GM19395 (cell line): ENCODE data around the gene CCAR1.
"Not testable (repeated sequence)": the region's sequence is repeated elsewhere in the genome, so short reads cannot be mapped to it uniquely, and the experiment has no call there.

Experiments used
- ATAC-seq: cut with Tn5 transposase; IDR thresholded peaks from one replicate; pipeline ENCODE4 v1.9.1; 2021; ENCODE audit warnings: mild to moderate bottlenecking, moderate library complexity; ENCODE audit not compliant: unreplicated experiment

The CCAR1 gene, protein sequence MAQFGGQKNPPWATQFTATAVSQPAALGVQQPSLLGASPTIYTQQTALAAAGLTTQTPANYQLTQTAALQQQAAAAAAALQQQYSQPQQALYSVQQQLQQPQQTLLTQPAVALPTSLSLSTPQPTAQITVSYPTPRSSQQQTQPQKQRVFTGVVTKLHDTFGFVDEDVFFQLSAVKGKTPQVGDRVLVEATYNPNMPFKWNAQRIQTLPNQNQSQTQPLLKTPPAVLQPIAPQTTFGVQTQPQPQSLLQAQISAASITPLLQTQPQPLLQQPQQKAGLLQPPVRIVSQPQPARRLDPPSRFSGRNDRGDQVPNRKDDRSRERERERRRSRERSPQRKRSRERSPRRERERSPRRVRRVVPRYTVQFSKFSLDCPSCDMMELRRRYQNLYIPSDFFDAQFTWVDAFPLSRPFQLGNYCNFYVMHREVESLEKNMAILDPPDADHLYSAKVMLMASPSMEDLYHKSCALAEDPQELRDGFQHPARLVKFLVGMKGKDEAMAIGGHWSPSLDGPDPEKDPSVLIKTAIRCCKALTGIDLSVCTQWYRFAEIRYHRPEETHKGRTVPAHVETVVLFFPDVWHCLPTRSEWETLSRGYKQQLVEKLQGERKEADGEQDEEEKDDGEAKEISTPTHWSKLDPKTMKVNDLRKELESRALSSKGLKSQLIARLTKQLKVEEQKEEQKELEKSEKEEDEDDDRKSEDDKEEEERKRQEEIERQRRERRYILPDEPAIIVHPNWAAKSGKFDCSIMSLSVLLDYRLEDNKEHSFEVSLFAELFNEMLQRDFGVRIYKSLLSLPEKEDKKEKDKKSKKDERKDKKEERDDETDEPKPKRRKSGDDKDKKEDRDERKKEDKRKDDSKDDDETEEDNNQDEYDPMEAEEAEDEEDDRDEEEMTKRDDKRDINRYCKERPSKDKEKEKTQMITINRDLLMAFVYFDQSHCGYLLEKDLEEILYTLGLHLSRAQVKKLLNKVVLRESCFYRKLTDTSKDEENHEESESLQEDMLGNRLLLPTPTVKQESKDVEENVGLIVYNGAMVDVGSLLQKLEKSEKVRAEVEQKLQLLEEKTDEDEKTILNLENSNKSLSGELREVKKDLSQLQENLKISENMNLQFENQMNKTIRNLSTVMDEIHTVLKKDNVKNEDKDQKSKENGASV

GRCh38 chr10:68720793-68721672 is at the start of gene CCAR1:
CCAR1 (plus strand) TSS chr10:68721239; CDS start chr10:68722505, 1,266 bp downstream.
- peak; percentile 99 for ATAC-seq

- no peak for ATAC-seq
These were observed 36.6 kb upstream of the CCAR1 start for GRCh38 chr10:68684413-68684812.

DNA sequence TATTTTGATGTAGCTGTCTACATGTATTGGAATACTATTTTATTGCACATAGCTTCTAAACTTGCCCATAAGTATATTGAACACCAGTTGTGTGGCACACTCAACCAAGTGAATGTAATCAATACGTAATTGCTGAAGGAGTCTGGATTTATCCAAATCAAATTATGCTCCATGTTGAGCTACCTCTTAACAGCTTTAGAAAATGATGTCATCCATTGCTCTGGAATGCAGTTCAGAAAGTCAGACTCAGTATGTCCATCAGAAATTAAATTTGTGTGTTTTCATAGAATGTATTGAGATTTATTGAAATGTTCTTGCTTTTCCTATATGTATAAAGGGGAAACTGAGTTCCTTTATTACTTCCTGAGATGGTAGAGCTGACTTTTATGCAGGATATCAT is 25.0 kb upstream of the CCAR1 start:
- no peak for ATAC-seq

DNA sequence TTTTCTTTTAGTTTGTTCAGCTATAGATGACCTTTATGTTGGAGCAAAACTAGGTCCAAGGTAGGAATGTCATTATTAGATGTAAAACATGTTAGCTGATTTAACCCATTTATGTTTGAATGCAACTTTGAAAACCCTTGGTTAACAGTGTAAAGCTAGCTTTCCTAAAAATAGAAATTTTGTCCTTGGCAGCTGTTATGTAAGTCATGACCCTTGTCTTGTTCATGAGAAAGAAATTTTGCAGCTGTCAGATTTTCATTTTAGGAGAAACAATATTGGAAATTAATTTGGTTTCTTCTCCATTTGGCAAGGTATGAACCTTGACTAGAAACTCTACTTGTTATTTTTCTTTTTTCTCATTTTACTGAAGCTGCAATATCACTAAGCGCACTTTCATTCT is 23.9 kb upstream of the CCAR1 start:
- ATAC-seq, result no peak

DNA sequence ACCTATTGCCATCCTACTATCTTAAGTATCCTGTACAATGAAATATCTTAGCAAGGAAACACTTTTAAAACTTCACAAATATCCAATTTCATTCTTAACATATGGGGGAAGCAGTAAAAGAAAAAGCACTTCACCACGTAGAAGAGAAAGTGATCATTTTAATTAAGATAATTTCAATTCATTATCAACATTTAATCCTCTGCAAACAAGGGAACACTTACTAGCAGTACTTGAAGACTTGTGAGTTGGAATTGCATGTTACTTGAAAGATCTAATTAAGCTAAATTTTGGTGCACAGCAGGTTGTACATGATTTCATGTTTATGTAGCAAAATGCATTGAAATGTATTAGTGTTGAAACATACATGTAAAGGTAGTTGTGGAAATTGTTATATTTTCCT is 20.8 kb upstream of the CCAR1 start:
- ATAC-seq, result no peak

DNA sequence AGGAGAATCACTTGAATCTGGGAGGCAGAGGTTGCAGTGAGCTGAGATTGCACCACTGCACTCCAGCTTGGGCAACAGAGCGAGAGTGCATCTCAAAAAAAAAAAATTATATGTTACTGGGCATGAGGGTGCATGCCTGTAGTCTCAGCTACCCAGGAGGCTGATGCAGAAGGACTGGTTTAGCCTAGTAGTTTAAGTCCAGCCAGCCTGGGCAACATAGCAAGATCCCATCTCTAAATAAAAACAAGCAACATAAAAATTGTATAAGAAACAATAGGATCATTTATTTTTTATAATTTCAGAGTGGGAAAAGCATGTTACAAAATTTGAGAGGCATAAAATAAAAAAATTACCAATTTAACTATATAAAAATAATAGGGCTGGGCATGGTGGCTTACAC is 15.5 kb upstream of the CCAR1 start:
- ATAC-seq, result no peak

GRCh38 chr10:68708987-68709386 is 12.1 kb upstream of the CCAR1 start:
- ATAC-seq, result not testable (repeated sequence)

DNA sequence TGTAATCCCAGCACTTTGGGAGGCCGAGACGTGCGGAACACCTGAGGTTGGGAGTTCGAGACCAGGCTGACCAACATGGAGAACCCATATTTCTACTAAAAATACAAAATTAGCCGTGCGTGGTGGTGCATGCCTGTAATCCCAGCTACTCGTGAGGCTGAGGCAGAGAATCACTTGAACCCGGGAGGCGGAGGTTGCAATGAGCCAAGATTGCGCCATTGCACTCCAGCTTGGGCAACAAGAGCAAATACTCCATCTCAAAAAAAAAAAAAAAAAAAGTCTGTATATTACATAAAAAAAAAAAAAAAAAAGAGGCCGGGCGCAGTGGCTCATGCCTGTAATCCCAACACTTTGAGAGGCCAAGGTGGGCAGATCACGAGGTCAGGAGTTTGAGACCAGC is 8.0 kb upstream of the CCAR1 start:
- ATAC-seq, result not testable (repeated sequence)

DNA sequence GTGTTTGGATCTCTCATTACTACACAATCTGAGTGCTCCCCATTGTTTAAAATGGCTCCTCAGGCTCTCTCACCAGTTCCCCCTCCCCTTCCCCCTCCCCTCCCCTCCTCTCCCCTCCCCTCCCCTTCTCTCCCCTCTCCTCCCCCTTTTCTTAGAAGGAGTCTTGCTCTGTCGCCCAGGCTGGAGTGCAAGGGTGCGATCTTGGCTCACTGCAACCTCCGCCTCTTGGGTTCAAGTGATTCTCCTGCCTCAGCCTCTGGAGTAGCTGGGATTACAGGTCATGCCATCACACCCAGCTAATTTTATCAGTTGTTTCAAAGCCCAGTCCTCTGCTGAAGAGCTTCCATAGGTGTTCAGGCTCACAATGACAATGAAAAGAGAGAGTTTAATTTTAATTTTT is 3.6 kb upstream of the CCAR1 start:
- no peak for ATAC-seq

GRCh38 chr10:68721673-68722335 is 765 bp downstream of the CCAR1 start:
- ATAC-seq, result no peak

- ATAC-seq, result no peak
These were observed 4.0 kb downstream of the CCAR1 start for GRCh38 chr10:68725016-68725415.

- ATAC-seq, result no peak
These were observed 6.1 kb downstream of the CCAR1 start for GRCh38 chr10:68727146-68727545.

DNA sequence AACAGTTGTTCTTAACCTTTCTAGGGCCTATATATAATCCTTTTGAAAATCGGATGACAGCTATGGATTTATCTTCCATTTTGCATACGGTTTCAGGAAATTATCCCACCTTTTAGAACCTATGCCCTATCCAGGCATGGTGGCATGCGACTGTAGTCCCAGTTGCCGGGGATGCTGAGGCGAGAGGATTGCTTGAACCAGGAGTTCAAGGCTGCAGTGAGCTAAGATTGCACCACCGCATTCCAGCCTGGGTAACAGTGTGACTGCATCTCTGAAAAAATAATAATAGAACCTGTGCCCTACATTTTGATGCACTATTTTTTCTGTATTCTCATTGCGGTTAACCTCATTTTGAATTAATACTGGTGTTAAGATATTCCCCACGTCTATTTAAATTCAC is 11.6 kb downstream of the CCAR1 start:
- ATAC-seq, result no peak

GRCh38 chr10:68734349-68734748 is 13.3 kb downstream of the CCAR1 start:
- no peak for ATAC-seq

DNA sequence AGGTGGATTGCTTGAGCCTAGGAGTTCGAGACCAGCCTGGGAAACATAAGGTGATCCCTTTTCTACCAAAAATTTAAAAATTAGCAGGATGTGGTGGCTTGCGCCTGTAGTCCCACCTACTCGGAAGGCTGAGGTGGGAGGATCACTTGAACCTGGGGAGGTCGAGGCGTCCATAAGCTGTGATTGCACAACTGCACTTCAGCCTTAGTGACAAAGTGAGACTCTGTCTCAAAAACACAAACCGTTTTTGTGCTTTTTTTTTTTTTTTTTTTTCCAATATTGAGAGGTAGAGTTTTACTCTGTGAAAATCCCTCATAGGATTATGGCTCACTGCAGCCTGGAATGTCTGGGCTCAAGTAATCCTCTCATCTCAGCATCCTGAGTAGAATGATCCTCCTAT is 14.1 kb downstream of the CCAR1 start:
- ATAC-seq, result no peak

GRCh38 chr10:68735739-68736138 is 14.7 kb downstream of the CCAR1 start:
- not testable (repeated sequence) for ATAC-seq

DNA sequence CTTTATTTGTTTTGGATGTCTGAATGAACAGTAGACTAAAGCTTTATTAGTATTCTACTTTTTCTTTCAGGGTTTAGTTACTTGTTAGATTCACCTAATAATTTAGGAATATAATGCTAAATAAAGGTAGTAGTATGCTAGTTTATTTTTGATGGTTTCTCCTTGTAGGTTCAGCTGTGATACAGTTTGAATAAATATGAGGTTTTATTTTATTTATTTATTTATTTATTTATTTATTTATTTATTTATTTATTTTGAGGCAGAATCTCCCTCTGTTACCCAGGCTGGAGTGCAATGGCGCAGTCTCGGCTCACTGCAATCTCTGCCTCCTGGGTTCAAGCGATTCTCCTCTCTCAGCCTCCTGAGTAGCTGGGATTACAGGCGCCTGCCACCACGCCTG is 19.6 kb downstream of the CCAR1 start:
- not testable (repeated sequence) for ATAC-seq

DNA sequence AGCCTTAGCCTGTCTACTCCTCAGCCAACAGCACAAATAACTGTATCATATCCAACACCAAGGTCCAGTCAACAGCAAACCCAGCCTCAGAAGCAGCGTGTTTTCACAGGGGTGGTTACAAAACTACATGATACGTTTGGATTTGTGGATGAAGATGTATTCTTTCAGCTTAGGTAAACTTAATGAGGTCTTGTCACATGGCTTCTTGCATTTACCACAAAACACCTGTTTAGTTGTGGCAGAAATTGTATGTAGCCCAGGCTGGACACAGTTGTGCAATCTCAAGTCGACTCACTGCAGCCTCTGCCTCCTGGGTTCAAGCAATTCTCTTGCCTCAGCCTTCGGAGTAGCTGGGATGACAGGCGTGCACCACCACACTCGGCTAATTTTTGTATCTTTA is 21.4 kb downstream of the CCAR1 start:
- ATAC-seq, result no peak

DNA sequence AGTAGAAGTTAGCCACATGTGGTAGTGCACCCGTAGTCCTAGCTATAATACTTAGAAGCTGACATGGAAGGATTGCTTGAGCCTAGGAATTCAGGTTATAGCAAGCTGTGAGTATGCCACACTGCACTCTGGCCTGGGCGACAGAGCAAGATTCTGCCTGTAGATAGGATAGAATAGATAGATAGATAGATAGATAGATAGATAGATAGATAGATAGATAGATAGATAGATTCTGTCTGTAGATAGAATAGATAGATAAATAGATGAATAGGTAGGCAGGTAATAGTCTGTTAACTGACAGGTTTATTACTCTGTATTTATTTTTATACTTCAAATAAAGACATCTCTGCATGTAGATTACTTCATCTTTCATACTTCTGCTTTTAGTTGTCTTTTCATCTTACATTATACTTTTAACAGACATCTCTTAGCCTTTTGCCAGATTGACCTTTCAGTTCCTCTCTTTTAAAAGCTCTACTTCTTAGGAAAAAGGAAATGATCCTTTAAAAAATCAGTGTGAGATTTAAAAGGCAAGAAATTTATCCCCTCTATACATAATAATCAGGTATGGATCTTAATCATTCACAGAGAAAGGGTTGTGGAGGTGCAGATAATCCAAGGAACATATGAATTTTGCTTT is 31.8 kb downstream of the CCAR1 start:
- ATAC-seq, result no peak
